Superior temporal gyrus (tissue), 1 donor: ENCODE data around the gene LMF2.
"Not testable (repeated sequence)": the region's sequence is repeated elsewhere in the genome, so short reads cannot be mapped to it uniquely, and the experiment has no call there.

Experiments used
- DNase-seq: peaks from one replicate; pipeline ENCODE4 v3.0.0-alpha.2; 2016; ENCODE audit errors: extremely low spot score

The LMF2 gene

DNA sequence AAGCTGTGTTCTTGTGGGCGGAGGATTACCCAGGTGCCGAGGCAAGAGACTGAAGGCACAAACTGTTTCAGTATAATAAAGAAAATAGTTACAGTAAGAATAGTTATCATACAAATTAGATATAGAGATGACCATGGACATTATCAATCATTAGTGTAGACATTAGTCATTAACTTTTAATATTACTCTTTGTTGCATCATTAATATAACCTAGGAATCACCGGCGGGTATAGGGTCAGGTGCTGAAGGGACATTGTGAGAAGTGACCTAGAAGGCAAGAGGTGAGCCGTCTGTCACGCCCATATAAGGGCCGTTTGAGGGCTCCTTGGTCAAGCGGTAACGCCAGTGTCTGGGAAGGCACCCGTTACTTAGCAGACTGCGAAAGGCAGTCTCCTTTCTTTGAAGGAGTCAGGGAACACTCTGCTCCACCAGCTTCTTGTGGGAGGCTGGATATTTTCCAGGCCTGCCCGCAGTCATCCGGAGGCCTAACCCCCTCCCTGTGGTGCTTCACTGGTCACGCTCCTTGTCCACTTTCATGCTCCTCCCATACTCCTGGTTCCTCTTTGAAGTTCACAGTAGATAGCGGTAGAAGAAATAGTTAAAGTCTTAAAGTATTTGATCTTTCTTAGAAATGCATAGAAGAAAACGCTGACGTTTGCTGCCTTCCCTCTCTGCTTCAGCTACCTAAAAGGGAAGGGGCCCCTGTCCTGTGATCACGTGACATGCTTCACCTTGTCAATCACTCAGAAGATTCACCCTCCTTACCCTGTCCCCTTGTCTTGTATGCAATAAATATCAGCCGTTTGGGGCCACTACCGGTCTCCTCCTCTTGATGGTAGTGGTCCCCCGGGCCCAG is 26.6 kb upstream of the LMF2 start:
- not testable (repeated sequence) for DNase-seq

DNA sequence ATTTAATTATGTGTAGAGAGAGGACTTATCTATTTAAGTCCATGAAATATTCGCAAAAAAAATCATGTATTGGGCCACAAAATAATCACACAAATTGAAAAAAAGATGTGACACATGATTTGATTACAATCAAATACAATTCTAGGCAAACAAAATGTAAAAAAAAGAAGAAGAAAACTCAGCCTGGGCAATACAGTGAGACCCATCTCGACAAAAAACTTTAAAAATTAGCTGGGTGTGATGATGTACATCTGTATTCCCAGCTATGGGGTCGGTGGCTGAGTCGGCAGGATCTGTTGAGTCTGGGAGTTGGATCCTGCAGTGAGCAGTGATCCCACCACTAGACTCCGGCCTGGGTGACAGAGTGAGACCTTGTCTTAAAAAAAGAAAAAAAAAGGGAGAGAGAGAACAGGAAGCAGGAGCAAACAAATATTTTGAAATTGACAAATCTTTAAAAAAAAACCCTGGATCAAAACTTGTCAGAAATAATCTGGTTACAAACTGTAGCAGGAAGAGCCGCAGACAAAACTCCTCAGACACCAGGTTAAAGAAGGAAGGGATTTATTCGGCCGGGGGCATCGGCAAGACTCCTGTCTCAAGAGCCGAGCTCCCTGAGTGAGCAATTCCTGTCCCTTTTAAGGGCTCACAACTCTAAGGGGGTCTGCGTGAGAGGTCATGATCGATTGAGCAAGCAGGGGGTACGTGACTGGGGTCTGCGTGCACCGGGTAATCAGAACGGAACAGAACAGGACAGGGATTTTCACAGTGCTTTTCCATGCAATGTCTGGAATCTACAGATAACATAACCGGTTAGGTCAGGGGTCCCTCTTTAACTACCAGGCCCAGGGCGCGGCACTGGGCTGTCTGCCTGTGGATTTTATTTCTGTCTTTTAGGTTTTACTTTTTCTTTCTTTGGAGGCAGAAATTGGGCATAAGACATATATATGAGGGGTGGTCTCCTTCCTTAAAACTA is 25.6 kb upstream of the LMF2 start:
- DNase-seq = no peak

DNA sequence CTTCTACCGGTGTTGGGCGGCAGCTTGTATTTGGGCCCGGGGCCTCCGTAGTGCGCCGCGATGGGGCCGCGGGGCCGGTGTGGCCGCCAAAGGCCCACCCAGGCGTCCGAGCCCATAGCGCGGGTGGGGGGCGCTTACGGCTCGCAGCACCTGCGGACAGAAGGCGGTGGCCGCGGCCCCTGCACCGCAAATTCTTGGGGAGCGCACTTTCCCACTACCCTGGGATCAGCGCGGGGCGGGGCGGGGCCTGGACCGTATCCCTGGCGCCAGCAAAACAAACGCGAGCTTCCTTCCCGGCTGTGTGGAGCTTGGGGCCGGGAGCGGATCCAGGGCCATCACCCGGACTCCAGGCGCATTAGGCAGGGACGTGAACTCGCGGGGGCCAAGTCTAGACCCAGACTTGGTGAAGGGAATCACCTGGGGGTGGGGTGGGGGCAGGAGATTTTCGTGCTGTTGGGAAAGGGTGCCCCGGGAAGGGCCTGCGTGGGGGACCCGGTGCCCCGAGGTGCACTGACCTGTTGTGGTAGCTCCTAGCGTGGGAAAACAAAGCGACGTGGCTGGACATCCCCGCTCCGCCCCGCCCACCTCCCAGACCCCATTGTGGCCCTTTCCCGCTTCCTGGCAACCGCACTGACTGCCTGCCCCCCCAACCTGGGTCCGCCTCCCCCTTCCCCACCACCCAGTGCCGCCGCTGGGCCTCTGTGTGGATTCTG is 24.6 kb upstream of the LMF2 start:
- no peak for DNase-seq

DNA sequence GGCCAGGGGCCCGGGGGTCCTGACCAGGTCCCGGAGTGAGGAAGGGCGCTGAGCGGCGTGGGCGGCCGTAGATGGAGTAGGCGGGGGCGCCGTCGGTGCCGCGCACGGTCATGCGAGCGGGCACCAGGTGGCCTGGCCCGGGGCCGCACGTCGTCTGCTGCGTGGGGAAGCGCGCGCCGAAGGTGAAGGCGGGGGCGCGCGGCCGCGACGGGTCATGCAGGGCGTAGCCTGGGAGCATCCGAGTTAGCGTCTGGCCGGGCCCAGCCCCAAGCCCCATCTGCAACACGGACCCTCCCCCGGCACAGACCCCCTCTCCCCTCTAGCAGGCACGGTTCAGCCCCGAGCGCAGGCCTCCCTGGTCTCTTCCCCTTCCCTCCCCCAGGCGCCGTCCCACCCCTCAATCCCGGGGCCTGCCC is 24.1 kb upstream of the LMF2 start:
- no peak for DNase-seq

DNA sequence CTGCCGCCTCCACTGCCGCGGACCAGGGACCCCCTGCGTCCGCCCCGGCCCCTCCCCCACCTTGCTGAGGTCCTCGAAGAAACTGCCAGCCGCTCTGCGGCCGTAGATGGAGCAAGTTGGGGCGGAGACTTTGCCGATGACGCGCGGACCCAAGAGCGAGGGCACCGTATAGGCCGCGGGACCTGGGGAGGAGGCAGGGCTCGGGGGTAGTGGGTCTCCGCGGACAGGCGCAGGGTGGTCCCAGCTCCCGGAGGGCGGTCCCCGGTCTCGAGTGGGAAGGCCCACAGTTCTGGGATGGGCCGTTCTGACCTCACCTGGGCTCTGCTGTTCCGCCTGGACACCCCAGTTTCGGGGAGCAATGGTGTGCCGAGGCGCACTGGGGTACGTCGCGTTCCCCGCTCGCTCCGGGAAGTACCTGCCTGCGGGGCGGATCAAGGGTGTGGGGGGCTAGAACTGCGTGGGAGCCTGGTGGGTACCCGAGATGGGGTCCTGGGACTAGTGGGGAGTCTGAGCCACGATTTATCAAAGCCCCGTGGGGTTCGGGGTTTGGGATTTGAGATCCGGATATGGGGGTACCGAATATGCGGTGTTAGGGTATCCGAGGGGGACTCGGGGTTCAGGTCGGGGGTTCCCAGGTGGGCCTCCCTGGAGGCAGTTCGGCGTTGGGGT is 23.5 kb upstream of the LMF2 start:
- DNase-seq = no peak

DNA sequence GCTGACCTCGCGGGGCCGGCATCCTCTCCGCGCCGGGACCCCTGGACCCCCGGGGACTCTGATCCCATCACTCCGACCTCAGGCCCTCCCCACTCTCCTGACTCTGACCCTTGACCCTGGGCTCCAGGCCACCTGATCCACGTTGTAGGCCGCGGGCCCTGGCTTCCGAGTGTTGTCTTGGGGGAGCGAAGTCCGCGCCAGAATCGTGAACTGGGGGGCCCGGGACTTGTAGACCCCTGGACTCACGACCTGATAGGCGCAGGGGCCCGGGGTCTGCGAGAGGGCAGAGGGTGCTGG is 23.0 kb upstream of the LMF2 start:
- no peak for DNase-seq

DNA sequence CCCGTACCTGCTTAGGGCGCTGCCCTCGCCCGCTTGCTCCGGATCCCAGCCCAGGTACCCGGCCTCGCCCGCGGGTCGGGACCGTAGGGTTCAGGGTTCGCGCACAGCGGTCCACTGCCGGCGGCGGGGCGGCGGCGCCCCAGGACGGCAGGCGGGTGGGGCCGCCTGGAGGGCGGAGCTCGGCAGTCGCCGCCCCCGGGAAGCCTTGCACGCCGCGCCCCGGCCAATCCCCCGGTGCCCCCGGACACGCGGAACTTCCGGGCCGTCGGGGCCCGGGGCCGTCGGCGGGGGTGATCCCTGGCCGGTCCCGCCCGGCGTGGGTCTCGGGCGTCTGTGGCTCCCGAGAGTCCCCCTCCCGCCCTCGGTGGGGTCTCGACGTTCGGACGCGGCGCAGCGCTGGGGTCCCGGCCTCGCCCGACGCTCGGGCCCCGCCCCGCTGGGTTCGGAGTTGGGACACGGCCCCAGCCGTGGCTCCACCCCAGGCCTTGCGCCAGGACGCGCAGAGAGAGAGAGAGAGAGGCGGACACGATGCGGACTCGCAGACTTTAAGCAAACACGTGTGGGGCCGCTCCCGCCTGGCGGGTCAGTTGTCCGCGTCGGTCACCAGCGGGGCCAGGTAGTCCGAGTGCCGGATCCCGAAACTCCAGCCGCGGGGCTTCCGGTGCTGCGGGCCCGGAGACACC is 22.5 kb upstream of the LMF2 start, which contains the start of gene TYMP:
Gene TYMP, minus strand, starts transcription at position 116 of the 683 bp plus-strand sequence. CDS start 303 bp downstream, outside the sequence.
- DNase-seq = no peak

DNA sequence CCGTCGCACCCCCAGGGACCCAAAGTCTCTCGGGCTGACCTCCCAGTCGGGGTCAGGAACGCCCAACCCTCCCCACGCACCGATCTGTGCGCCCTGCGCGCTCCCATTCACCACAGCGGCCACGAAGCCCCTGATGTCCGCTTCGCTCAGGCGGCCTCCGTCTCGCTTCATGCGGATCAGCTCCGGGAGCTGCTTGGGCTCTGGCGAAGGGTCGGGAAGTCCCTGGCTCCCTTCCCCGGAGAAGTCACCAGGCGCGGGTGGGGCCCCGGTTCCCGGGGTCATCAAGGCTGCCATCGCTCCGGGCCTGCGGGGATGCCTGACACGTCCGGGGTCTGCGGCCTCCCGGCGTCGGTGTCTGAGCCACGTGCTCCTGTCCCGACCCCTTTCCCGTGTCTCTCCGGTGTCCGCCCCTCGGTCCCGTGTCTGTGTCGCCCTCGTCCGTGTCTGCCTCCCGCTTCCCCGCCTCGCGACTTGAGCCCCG is 22.0 kb upstream of the LMF2 start:
- DNase-seq = no peak

DNA sequence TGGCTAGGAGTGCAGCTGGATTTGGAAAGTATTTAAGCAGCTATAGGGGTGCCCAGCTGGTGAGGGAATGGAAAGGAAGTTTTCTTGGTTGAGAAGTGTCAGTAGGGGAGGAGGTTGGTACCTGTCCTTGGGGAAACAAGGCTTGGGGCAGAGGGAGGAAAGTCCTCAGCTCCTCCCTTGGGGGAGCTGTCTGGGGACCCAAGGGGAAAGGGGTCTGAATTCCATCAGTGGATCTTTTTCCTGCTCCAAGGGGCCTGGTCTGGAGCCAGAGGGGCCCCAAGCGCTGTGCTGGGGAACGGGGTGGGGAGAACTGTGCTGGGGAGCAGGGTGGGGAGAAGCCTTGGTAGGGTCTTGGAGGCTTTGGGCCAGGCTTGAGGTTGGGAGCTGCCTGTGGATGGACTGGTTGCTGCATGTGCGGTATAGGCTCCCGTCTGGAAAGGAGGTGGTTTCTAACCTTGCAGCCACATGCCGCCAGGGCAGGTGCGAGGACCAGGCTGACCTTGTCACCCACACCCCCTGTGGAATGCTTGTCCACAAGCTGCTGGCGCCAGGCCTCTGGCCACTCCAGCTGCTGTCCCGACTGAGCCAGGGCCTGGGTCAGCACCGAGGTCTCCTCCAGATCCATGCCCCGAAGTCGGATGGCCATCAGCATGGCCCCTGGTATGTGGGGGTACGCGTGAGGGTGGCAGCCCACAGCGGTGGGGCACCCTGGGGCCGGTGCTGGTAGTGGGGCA is 21.3 kb upstream of the LMF2 start:
- no peak for DNase-seq

DNA sequence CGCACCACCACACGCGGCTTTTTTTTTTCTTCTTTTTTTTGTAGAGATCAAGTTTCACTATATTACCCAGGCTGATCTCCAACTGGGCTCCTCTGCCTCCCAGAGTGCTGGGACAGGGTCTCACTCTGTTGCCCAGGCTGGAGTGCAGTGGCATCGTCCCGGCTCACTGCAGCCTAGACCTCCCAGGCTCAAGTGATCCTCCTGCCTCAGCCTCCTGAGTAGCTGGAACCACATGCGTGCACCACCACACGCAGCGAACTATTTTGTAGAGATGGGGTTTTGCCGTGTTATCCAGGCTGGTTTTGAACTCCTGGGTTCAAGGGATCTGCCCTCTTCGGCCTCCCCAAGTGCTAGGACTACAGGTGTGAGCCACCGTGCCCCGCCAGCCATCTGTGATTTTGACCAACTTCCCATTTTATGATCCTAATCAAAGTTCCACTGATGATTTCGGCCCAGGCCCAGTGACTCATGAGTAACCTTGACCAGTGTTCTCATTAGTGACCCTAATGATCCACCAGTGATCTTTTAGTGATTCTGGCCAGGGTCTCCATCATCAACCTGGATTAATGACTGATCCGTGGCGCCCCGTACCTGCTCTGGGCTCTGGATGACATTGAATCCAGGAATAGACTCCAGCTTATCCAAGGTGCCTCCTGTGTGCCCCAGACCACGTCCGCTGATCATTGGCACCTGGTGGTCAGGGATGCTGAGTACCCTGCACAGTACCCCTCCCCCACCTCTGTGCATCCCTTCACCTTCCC is 20.6 kb upstream of the LMF2 start:
- no peak for DNase-seq

DNA sequence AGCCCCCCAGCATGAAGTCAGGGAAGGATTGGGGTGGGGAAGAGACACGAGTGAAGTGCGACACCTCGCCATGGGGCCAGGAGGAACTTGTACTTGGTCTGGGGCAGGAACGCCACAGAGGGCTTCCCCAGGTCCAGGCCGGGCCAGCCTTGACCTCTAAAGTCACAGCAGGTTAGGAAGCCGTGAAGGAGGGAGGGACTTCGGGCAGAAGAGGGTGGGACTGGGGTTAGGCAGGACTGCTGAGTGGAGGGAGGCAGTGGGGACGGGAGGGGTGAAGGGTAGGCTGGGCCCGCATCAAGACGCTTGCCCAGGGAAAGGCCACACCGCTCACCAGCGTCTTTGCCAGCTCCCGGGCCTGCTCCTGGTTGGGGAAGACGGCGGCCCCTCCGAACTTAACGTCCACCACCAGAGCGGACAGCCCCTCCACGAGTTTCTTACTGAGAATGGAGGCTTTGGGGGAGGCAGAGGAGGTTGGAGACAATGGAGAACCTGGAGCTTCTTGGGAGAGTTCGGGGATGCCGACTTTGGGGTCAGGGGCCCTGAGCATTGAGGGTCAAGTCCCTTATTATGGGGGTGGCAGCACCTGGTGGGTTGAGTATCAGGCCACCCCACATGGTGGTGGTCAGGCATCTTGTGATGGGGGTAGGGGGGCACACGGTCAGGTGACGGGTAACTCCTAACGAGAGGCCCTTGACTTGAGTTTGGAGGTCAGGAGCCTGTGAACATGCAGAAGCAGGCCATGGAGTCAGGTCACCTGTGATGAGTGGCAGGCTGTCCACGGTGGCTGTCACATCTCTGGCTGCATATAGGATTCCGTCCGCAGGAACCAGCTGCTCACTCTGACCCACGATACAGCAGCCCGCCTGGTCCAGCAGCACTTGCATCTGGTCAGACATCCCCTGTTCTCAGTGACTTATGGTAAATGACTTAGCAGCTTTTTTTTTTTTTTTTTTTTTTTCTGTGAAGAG is 19.6 kb upstream of the LMF2 start:
- no peak for DNase-seq

DNA sequence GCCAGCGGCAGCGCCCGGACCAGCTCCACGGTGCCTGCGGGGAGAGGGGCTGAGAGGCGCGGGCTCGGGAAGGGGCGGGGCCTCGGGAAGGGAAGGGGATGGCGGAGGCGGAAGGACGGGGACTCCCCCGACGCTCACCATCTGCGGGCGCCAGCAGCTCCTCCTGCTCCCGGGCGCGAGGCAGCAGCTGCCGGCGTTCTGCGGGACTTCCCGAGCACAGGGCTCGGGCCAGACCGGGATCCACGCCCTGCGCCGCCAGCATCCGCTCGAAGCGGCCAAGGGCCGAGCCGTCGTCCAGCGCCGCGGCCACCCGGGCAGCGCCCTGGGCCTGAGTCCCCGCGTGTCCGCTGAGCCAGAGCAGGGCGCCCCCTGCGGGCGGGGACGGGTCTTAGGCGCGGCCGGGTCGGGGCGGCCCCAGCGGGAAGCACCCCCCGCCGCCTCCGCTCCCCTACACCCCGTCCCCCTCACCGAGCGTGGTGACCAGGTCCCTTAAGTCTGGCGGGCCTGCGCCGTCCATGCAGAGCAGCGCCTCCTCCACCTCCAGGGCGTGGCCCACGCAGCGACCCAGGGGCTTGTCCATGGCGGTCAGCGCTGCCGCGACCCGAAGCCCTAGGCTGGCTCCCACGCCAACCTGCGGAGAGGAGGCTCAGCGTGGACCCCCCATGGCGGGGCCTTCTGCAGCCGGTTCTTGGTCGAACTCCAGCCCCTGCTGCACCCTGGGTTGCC is 18.8 kb upstream of the LMF2 start:
- DNase-seq = peak; percentile 23

DNA sequence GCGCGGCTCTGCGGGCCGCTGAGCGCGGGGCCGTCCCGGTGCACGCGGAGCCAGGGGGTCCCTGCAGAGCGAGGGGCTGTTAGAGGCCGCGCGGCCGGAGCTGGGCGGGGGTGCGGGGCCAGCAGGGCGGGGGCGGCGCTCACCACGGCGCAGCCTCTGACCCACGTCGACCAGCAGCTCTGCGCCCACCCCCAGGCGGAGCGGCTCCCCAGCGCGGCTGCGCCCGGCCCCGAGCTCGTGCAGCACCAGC is 18.3 kb upstream of the LMF2 start:
- no peak for DNase-seq

DNA sequence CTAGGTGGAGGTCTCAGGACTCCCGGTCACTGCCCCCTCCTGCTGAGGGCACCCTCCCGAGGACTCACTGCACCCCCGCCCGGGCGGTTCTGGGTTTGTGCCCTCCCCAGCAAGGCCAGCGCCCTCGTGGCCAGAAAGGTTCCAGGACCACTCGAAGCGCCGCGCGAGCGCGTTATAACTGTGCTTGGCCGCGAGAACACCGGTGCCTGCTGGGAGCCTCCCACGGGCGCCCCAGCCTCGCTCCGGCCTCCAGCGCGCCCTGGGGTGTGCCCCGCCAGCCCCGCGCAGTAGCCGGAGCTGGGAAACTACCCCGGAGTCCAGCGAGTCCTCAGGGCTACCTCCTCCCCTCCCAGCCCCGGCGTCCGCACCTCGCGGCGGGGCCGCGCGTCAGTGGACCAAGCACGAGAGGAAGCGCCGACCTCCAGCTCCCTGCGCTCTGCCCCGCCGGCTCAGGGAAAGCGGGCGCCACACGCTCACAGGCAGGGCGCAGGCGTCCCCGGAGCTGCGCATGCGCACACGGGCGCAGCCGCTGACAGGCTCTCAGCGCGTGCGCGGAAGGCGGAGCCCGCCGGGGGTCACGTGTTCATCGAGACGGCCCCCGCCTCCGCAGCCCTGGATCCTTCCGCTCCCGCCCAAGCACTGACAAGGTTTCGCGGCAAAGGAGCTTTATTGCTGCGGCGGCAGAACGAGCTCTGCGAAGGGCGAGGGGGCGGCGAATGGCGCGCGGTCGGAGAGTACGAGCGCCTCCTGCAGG is 17.8 kb upstream of the LMF2 start, which contains the start of gene SCO2:
Gene SCO2, minus strand, starts transcription at position 495 of the 754 bp plus-strand sequence. CDS start 1,187 bp downstream, outside the sequence.
- peak; percentile 97 for DNase-seq

DNA sequence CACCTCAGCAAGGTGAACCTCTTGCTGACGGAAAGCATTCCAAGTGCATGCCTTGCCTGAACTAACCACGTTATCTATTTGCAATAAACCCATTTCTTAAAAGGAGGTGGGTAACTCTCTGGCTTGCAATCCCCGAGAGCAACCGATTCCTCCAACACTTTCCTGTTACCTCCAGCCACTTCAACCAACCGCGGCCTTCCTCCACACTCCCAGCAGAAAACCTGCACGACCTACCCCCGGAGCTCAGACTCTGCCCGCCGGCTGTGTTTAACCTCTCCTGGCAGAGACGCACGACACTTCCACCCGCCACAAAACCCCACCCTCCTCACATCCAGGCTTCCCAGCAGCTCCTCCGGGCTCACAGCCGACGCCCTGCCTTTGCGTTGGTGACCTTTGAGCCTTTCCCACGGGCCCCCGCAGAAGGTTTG is 17.2 kb upstream of the LMF2 start:
- DNase-seq = no peak

DNA sequence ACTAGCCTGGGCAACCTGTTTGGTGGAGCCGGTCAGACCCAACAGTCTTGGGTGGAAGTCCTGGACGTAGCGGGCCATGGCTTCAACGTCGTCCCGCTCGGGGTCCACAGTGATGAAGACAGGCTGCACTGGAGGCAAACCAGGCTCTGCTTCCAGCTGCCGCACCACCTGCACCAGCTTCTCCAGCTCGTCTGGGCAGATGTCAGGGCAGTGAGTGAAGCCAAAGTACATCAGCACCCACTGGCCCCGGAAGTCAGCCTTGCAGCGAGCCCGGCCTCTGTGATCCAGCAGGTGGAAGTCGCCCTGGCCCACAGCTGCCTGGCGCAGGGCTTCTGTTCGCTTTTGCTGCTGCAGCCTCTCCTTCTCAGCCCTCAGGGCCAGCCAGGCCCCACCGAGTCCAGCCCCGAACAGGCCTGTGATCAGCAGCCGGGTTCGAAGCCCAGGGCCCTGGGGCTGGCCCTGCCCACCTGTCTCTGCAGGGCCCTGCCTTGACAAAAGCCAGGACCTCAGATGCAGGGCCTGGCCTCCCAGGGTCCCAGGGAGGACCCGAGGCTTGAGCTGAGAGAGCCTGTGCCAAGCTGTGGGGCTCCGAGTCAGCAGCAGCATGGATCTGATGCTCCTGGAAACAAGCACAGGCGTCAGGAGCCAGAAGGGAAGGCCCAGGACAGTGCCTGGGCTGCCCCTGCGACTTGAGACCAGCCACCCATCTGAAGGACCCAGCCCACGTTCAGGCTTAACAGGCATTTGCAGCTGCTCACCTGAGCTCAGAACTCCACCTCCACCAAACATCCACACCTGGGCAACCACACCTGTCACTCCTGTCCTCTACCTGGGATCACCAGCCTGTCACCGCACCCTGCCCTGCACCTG is 16.5 kb upstream of the LMF2 start:
- no peak for DNase-seq
